ENCODE data around the gene MANEA.

Gene MANEA

GRCh38 chr6:95589067-95589466 is 11.7 kb downstream of the MANEA start:
- no peak for DNase-seq

- DNase-seq = no peak
Measured at GRCh38 chr6:95589826-95590570, 12.7 kb downstream of the MANEA start.

GRCh38 chr6:95593025-95593424 is 15.7 kb downstream of the MANEA start:
- no peak for DNase-seq

- no peak for DNase-seq
Measured at GRCh38 chr6:95596021-95596420, 18.7 kb downstream of the MANEA start.

- DNase-seq = no peak
Measured at GRCh38 chr6:95599706-95600105, 22.4 kb downstream of the MANEA start.

GRCh38 chr6:95601133-95601532 is 23.8 kb downstream of the MANEA start:
- DNase-seq = peak; percentile 25

GRCh38 chr6:95614094-95614493 is 36.8 kb downstream of the MANEA start:
- no peak for DNase-seq

- DNase-seq = no peak
Measured at GRCh38 chr6:95629551-95629950, 52.2 kb downstream of the MANEA start.

GRCh38 chr6:95636552-95637431 is 59.5 kb downstream of the MANEA start:
- no peak for DNase-seq

GRCh38 chr6:95648636-95649035 is 71.3 kb downstream of the MANEA start:
- DNase-seq = no peak

- no peak for DNase-seq
Measured at GRCh38 chr6:95649451-95649850, 72.1 kb downstream of the MANEA start.

GRCh38 chr6:95654176-95654575 is 76.8 kb downstream of the MANEA start:
- DNase-seq = no peak

- no peak for DNase-seq
Measured at GRCh38 chr6:95658886-95659285, 81.6 kb downstream of the MANEA start.

Measured in fibroblast of skin of back (primary cell).